ENCODE data around the gene SEC22A.

DNA sequence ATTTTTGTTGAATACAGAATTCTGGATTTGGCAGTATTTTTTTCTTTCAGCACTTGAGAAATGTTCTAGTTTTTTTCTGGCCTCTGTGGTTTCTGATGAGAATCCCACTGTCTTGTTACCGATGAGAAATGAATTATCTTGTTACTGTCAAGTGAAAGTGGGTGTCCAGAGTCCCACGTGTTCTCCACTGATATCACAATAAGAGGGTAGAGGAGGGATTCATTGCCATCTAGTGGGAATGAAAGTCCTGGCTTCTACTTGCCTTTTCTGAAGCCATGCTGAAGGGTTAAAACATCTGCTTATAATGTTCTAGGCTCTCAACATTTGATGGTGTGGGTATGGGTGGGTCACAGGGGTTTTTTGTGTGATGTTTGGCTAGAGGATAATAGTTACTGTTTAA is 66.1 kb downstream of the SEC22A start:
- no peak for TF ChIP-seq POLR2A (IDR thresholded peaks at IDR 0.05; ENCODE audit: low read length)
- TF ChIP-seq GATA1 (IDR thresholded peaks at IDR 0.05; ENCODE audit: low read depth, low read length), result no peak

All from erythroblast (primary cell).